Stimulated activated CD8-positive, alpha-beta memory T cell treated with anti-CD3 and anti-CD28 coated beads, Interleukin-4, amount 100 ng/mL, for 1 hour (primary cell): ENCODE data around the gene C13orf46.

Experiments
- DNase-seq, 2 donors: peaks; one replicate each; pipeline ENCODE4 v3.0.0-alpha.2; 2020; ENCODE audit warnings: low read depth in 2 of 2, low spot score in 1 of 2

Gene C13orf46

DNA sequence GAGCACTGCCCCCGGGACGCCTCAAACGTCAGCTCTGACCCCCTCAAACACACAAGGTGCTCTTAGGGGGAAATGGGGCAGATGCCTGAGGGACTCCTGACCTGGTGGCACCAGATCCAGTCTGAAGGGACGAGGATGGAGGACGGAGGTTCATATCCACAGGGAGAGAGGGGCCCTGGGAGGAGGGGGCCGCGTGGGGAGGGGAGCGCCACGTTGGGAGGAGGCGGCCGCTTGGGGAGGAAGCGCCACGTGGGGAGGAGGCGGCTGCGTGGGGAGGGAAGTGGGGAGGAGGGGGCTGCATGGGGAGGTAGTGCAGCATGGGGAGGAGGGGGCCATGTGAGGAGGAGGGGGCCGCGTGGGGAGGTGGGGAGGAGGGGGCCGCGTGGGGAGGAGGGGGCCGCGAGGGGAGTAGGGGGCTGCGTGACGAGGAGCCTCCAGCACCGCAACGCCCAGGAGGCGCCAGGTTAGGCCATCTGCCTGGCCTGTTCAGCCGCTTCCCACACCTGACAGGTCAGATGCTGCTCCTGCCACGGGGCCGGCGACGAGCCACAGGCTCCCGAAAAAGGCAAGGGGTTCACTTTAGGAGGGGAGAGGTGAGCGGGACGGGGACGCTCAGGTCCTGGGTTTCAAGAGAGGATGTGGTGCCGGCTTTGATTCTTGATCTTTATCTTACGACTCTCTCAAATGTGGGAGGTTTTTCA is 36.7 kb upstream of the C13orf46 start:
- DNase-seq: no peak

- DNase-seq: no peak
These were observed 35.9 kb upstream of the C13orf46 start for GRCh38 chr13:114009590-114010400.

- DNase-seq: no peak
These were observed 35.2 kb upstream of the C13orf46 start for GRCh38 chr13:114008964-114009589.

DNA sequence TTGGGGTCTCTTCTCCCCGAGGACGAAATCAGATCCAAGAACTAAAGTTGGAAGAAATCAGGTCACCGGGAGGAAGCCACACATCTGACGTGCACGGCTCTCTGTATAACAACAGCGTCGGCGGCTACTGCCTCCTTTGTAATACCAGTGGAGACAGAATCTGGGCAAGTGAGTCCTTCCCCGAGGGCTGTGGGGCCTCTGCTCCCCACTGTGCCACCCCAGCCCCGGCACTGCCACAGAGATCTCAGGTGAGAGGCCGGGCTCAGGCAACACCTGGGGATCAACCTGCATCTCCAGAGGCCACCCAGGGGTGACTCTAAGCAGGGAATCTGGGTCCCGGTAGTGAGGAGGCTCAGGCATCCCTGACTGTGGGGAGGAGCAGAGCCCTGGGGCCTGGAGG is 33.7 kb upstream of the C13orf46 start:
- DNase-seq: no peak

DNA sequence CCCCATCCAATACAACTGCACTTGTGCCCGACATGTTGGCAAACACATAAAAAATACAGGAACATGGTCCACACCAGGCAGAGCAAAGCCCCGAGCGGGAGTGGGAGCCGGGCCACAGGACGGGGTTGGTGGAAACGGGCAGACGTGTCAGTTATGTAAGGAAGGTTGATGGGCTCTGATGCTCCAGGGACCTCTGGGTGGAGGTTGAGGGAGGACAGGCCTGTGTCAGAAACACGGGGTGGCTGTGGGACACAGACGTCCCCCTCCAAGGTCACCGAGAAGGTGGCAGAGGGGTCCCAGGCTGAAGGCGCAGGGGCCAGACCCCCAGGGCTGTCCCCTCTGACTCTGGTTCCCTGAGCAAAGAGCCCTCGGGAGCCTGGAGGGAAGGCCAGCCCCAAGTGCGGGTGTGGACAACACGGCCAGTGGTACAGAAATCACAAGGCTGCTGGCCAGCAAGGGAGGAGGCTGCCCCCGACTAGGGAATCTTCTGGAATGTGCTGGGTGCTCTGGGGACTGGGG is 31.4 kb upstream of the C13orf46 start:
- DNase-seq: no peak

- DNase-seq: no peak
These were observed 30.7 kb upstream of the C13orf46 start for GRCh38 chr13:114004420-114005205.

- DNase-seq: no peak
These were observed 29.0 kb upstream of the C13orf46 start for GRCh38 chr13:114002771-114003321.

- DNase-seq: no peak
These were observed 28.2 kb upstream of the C13orf46 start for GRCh38 chr13:114002009-114002544.

DNA sequence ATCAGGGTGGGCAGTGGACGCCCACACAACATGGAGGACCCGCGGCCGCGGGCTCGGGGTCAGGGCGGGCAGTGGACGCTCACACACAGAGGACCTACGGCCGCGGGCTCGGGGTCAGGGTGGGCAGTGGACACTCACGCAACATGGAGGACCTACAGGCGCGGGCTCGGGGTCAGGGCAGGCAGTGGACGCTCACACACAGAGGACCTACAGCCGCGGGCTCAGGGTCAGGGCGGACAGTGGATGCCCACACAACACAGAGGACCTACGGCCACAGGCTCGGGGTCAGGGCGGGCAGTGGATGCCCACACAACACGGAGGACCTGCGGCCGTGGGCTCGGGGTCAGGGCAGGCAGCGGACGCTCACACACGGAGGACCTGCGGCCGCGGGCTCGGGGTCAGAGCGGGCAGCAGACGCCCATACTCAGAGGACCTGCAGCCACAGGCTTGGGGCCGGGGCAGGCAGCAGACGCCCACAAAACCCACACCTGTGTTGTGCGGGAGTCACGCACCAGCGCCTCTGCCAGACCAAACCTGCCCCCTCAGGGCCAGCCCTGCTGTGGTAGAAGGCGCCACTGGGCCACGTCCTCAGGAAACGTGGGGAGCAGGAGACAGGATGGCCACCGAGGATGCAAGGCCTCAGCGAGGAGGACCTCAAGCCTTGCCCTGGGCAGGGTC is 27.6 kb upstream of the C13orf46 start:
- no peak for DNase-seq

DNA sequence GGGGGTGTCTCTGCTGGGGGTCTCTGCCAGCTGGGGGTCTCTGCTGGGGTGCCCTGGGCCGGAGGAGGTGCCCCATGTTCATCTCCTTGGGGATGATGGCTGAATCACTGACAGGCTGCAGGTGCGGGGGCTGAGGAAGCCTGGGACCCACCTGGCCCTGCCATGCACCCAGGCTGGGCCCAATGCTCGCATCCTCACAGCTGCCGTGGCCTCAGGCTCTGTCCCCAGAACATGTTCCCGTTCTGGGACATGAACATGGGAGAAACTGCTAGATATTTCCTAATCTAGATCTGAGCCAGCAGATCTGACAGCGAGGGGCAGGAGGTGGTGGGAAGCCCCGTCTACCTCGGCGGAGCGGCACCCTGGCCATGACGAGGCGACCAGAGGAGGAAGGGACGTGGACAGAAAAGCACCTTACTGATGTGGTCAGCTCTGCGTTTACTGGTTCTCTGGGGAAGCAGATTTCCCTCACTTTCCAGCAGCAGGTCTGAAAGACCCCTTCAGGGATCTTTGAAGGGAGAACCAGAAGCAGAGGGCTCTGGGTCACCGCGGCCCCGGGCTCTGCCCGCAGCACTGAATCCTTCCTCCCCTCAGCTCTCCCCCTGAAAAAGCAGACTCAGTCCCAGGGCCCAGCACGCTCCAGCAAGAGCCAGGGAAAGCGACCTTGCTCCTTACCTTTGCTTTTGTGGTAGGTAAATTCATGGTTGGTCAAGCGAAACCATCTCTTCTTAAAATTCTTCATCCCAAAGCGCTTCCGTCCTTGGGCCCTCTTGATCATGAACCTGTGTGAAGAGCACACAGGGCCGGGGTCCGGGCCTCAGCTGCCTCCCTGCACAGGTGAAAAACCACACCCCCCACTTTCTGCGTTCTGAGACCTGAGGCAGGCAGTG is 26.5 kb upstream of the C13orf46 start:
- no peak for DNase-seq

DNA sequence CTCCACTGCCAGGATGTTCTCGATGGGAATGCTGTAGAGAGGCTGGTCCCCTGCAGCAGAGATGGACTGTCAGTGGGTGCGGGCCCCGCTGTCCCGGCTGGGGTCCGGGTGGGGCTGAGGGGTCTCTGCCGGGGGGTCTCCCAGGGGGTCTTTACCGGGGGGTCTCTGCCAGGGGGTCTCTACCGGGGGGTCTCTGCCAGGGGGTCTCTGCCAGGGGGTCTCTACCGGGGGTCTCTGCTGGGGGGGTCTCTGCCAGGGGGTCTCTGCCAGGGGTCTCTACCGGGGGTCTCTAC is 25.7 kb upstream of the C13orf46 start:
- no peak for DNase-seq

- no peak for DNase-seq
These were observed 25.1 kb upstream of the C13orf46 start for GRCh38 chr13:113998781-113999617.

DNA sequence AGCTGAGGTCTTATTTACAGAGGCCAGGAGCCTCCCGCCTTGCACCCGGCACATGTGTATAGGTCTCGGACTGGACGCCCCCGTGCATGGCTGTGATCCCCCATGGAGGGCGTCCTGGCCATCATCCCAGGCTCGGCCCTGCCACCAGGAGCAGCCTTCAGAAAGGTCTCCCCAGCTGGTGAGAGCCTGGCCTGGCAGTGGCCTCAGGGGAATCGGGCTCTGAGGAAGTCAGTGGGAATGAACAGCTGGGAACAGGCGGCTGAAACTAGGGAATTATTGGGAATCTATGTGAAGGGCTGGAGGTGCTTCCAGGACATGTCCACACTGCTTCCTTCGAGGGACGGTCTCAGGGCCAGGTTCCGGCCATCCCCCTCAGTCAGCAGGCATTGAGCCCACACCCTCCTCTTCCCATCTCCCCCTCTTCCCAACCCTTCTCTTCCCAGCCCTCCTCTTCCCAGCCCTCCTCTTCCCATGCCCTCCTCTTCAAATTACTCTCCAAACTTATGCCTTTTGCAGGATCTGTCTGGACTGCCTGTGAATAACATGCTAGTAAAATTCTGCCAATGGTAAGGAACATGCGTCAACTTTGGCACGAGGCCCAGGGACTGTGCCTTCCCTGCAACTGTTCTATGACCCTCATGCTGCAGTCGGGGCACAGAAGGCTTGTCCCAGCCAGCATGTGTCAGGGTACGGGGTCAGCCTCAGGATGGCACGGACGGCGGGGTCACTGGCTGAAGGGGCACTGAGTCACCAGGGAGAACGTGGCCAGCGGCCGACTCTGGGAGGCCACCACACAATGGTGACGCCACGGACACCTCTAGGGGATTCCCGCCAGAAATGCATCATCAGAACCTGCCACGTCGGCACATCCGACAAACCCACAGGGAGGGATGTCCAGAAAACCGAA is 24.2 kb upstream of the C13orf46 start:
- no peak for DNase-seq

DNA sequence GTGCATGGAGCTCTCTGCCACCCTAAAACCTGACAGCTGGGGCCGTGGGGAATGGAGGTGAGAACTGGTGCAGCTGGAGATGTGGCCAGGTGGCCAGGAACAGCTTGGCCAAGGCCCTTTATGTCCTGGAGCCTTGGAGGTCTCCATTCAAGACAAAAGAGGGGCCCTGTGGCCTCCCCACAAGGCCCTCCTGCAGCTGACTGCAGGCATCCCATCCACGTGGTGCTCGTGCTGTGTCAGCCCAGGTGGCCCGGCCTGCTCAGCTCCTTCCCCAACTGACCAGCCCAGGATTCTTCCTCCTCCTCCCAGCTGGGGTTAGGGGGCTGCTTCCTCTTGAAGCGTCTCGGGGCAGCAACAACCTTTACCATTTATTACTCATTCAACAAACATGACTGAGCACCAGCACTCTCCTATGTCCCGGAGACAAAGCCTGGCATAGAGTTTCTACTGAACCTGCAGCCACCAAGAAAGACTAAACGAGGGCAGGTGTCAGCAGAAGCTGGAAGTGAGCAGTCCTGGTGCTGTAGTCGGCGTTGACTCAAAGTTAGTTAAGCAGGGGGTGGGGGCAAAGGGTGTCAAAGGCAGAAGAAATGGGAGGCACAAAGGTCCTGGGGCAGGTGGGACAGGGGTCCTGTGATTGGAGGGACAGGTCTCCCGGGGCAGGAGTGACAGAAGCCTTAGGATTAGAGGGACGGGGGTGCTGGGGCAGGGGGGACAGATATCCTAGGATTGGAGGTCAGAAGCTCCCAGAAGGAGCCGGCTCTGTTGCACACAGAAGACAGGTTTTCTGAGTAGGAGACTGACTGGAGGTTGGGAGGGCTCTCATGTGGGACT is 23.3 kb upstream of the C13orf46 start:
- no peak for DNase-seq

- no peak for DNase-seq
These were observed 22.4 kb upstream of the C13orf46 start for GRCh38 chr13:113996081-113996911.
